CD4-positive, alpha-beta T cell treated with Interleukin-6 at 100 ng/mL for 8 hours (primary cell): ENCODE measurements around the gene IER5L.

Experiments
- DNase-seq: peaks from one replicate; pipeline ENCODE4 v3.0.0-alpha.2; 2020; ENCODE audit warnings: mixed read lengths, low spot score

IER5L gene

DNA sequence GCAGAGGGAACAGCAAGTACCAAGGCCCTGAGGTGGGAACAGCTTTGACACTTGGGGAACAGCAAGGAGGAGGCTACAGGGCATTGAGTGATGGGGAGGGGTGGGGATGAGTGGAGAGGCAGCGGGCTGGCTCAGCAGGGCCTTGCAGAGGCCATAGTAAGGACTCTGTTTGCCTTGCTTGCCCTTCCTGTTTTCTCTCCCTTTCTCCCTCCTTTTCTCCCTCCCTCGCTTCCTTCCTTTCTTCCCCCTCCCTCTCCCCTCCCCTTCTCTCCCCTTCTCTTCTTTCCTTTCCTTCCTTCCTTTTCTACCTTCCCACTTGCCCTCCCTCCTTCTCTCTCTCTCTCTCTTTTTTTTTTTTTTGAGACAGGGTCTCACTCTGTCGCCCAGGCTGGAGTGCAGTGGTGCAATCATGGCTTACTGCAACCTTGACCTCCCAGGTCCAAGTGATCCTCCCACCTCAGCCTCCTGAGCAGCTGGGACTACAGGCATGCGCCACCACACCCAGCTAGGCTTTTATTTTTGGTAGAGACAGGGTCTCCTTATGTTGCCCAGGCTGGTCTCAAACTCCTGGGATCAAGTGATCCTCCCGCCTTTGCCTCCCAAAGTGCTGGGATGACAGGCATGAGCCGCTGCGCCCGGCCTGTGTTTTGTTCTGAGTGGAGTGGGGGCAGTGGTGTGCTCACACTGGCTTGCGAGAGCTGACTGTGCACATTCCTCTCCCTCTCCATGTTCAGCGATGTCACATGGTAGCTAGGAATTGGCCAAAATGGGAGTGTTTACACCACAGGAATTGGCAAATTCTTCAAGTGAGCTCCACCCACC is 17.1 kb downstream of the IER5L start:
- DNase-seq: no peak

DNA sequence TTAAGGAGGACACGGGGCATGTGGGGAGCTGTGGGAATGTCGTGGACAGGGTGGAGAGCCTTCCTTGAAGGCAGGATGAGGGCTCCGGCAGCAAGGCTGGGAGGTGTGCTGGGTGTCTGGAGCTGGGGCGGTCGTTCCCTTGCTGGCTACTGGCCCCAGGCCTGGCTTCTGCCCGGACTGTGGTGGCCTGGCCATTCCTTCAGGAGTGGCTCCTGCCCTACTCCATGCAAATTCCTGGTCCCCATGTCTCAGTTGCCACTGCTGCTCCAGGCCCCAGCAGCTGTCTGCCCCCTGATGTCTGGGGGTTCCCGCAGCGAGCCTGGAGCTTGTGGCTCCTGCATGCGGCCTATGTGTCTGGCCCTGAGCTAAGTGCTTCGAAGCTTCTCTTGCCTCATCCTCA is 21.9 kb downstream of the IER5L start:
- no peak for DNase-seq

DNA sequence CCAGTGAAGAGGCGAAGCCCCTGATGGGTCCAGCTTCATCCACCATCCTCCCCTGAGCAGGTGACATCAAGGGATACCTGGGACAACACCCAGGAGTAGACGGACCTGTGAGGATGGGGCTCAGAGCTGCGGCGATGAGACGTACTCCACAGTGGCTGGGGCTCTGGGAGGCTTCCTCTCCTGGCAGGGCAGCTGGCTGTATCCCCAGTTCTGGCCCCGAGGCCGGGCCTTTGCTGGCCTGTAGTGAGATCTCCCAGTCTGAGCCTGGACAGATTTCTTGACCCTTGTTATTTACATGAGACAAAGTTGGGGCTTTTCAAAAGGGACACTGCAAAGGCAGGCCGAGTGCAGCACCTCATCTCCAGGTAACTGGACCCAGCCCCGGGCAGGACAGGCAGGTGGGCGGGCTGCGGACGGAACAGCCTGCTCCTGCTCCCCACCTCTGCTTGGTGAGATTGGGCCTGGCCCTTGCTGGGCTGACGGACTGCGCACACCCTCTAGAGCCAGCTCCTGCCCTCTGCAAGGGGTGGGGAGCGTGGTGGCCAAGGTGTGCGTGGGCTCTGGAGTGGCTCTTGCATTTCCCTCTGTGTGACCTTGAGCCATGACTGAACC is 23.1 kb downstream of the IER5L start:
- no peak for DNase-seq

DNA sequence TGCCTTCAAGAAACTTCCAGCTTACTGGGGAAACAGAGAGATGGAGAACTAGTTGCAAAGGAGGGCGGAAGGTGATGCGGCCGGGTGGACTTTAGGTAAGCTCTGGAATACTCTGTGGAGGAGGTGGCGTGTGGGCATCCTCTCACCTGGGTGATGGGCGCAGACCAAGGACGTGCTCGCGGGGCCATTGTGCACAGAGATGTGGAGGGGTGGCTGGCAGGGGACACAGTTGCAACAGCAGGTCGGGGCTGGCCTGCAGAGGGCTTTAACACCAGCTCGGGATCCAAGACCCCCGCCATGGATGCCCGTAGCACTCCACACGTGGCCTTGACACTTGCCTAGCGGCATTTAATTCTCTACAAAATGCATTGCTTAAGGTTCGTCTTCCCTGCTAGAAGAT is 26.6 kb downstream of the IER5L start:
- no peak for DNase-seq

DNA sequence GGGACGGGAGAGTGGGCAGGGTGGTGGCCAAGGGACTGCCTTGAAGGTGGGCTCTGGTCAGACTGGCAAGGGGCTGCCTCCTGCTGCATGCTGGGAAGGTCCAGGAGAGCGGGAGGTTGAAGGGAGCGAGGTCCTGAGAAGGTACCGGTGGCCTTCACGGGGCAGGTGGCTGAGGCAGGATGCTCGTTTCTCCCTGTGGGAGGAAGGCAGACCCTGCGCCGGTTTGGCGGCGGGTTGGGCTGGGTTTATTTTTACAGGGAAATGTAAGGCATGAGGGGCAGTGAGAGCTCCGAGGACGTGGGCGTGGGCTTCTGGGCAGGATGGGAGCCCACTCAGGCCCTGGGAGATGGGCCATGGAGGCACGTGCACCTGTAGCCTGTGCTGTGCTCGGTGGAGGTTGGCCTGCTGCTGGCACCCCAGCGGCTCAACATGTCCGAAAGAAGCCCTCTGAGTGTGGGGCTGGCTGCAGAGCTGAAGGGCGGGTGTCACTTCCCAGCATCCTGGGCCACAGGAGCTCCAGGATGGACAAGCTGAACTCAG is 27.3 kb downstream of the IER5L start:
- no peak for DNase-seq

DNA sequence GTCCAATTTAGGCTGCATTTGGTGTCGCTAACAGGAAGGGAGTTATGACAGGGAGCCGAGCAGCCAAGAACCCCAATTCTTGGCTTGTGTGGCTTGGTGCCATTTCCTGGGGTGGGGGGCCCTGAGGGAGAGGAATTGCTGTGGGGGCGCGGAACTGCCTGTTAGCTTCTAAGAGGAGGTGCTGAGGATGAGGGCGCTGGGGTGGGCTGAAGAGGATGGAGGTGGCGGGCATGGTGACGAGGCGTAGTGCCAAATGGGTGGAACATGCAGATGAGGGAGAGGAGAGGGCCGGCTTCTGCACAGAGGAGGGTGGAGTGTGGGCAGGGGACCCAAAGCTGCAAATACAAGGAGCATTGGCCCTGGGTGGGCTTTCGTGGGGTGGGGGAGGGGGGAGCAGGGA is 27.9 kb downstream of the IER5L start:
- no peak for DNase-seq

DNA sequence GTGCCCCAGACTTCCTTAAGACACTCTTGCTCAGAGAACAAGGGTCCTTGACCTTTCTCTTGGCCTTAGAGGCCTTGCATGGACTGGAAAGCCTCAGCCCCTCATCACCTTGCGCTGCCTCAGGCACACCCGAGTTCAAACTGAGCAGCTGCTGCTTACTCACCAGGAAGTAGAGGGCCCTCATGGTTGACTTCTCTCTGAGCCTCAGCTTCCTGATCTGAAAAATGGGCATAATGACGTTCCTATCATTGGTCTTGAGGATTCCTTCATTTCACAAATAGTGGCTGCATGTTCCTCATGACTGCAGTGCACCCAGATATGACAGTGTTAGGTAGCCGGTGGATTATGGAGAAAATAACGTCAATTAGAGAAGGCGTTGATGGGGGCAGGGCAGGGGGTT is 28.6 kb downstream of the IER5L start:
- DNase-seq: no peak

DNA sequence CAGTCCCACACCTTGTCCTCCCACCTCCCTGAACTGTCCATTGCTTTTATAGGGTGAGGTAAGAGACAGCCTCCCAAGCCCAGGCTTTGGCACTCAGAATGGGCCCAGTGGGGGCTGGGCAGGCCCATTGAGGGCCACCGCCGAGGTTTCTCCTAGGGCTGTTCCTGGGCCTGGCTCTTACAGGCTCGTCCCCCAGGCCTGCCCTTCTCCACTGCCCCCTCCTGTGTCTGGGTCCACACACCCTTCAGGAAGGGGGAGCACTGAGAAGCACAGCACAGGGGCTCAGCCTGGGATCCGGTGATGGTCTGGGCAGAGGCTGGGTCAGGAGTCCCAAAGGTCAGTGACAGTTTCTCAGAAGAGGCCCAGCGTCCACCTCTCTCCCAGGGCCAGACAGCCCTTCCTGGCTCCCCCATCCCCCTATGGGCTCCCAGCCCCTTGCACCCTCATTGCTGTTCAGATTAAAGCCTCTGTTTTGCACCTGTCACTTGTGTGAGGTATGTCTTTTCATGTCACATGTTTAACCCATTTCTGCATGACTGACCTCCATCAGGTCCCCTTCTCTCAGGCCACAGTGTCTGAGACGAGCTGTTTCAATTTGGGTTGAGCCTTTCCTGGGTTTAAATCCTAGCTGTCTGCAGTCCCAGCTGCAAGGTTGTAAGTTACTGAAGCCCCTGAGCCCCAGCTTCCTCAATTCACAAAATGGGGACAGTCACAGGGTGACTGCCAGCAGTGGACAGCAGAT is 29.4 kb downstream of the IER5L start:
- DNase-seq: no peak

DNA sequence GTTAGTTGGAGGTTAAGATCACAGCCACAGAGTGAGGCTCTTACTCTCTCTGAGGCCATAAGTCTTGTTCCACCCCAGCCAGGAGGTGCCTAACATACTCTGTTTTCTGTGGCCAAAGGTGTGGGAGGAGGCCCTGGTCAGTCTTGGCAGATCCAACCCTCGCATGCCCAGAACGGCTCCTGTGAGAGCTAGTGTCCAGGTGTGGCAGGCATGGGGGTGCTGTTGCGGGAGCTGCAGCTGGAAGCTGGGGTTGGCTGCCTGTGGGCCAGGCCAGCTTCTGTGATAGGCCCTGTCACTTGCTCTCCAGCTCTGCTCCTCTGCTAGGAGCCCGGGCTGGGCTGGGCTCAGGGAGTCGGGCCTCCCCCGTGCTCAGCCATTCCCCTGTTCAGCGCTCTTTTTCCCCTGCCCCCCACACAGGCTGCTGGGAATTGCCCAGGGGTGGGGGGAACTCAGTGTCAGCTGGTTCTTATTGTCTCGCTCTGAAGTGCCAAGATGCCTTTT is 31.6 kb downstream of the IER5L start:
- DNase-seq: no peak

DNA sequence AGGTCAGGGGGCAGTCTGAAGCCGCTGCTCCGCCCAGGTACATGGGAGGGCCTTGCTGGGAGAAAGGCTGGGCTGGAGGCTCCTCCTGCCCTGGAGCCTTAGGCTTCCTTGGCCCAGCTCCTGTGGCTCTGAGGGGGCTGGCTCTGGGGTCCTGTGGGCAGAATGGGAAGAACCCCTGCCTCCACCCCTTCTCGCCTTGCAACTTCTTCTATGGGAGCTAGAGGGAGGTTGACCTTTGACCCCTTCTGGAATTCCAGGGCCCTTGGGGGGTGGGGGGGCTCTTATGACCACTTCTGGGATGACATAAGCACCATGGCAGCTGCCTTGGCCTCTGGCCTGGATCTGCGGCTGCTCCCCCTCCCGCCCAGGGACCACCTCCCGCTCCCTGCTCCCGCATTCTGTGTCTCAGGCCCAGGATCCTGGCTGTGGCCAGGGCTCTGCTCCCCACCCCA is 32.2 kb downstream of the IER5L start:
- no peak for DNase-seq

DNA sequence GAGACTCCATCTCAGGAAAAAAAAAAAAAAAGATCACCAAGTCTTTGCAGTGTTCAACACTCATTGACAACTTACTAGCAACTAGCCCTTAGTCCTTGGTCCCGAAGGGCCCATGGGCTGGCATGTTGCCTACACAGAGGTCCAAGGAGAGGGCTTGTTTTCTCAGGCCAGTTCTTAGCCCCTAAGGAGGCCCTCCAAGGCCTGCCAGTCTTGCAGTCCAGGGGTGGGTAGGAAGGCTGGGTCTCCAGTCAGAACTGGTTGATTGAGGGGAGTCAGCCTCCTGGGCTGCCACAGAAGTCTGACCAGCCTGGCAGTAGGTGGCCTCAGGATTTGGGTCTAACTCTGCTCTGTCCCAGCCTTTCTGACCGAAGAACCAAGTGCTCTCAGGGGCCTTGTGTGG is 32.7 kb downstream of the IER5L start:
- DNase-seq: no peak

DNA sequence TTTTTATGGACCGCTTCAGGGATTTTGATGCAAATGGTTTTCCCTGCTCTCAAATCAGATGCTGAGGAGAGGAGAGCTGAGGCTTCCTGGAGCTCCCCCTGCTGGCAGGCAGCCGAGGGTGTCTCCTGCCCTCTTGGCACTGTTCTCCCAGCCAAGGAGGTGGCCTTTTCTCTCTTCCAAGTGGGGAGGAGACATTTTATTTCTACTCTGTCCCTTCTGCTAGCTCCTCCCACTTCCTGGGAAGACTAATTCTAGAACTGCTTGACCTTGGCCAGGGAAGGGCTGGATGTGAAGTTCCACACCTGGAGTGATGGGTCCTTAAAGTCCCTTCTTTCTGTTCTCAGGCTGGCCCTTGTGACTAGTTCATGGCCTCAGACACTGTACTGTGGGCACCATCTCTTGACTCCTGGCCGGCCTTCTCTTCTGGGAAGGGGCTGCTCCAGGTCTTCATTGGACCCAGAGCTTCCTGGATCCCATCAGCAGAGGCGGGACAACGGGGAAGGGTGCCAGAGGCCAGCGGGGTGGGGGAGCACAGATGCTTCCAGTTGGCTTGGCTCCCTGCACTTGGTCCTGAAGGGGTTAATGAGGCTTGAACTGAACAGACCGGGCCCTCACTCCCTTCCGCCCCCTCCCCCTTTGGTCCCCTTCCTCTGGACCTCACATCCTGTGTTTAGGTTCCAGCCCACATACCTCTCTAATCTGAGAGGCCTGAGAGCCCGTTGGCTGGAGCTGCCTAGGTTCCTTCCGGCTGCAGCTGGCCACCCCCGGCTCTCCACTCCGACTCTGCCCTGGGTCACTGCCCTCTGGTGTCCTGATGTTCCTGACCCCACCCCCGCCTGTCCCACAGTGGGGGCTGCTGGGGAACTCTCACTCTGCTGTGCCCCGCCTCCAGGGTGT is 34.8 kb downstream of the IER5L start:
- DNase-seq: peak; percentile 73

DNA sequence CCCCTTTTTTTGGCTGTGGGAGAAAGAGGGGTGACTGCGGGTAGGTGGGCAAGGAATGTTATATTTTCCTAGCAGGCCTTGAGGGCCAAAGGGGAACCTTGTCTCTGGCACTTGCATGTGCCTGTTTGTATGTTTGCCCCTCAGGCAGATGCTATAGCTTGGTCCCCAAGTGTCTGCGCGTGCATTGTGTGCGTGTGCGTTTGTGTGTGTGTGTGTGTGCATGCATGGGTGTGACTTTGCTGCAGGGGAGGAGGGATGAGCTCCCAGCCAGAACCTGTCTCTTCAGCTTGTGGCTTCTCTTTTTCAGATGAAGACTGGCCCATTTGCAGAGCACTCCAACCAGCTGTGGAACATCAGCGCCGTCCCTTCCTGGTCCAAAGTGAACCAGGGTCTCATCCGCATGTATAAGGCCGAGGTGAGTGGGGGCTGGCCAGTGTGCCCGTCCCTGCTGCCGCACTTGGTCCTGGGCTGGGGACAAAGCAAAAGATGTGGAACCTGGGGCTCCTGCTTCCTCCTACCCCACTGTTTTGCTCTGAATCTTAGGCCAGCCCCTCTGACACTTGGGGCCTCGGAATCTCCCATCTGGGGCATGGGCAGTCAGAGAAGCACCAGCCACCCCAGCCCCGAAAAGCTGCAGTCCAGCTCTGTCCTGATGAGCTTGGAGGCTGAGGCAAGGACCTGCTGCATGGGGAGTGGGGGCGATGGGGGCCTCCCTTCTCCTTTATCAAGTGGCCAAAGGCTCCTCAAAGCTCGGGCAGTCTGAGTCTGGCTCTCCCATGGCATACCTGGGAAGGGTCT is 35.7 kb downstream of the IER5L start:
- no peak for DNase-seq

DNA sequence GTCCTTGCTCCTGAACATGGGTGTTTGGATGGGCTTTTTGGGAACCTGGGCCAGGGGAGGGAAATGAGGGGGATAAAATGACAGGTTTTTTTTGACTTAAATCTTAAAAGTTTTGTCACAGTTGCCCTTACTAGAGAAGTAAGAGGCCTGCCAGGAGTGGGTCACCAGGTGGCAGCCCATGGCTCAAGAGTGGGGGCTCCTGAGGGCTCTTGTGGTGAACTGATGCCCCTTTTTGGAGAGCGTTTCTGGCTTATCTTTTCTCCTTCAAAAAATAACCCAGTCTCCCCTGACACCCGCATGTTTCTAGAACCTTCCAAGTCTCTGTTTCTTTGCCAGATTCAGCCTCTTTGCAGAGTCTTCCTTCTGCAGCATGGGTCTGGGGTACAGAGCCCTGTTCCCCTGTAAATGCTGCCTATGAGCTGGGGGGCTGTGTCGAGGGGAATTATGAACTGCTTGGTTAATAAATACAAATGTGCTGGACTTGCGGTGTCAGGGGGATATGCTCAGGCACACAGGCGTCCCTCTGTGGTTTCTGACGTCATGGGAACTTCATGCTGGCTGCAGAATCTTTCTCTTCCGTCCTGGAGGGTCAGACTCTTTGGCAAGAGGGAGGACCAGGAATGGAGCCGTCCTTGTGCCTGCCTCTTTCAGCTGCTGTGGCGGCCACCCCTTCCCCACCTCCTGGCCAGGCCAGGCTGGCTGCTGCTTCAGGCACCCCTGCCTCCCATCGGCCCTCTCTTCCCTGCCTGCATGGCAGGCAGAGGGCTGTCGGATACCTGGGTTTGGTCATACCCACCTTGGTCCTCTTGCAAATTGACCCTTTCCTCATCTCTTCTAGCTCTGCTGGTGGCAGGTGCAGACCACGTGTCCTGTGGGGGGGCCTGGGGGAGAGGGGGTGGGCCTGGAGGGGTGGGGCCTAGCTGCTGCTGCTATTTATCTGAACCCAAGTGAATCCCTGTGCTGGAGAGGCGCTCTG is 36.7 kb downstream of the IER5L start:
- no peak for DNase-seq

DNA sequence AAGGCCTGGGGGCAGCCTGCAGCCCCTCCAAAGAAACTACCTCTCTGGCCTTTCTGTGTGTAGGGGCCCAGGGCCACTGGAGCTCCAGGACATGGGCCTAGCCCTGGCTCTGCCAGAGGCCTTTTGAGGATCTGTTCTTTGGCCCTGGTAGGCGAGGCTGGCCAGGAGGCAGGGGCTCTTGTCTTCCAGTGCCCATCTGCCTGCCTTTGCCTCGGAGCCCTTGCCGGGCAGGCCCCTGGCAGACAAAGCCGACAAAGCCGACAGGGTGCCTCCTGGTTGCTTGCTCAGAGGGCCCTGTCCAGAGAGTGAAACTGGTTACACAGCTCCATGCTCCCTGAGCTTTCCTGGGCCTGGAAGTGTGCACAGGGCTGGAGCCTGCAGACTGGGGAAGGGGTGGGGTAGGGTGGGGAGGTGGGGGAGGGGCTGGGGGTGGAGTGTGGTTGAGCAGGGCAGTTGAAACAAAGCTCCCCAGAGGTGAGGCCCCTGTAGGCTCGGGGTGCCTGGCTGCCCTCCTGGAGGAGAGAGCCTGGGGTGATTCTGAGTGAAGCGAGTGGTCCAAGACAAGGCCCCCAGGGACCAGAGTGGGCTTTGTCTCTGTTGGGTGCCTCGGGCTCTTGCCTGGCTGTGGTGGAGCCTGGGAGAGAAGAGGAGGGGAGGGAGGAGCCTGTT is 37.5 kb downstream of the IER5L start:
- no peak for DNase-seq

DNA sequence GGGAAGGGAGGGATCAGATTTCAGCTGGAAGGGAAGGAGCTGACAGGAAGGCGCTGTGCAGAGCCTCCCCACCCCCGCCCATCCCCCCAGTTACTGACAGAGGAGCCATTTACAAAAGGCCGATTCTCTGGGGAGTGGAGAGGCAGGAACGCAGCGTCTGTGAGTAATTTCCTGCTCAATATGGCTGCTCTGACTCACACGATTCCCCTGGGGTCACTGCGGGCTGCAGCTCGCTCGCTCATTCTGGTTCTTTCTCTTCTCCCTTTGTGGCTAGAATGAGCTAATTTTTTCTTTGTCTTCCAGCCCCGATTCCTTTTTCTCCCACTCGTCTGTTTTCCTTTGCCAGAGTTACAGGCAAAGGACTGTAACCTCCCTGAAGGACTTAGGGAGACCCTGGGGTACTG is 38.1 kb downstream of the IER5L start:
- peak; percentile 90 for DNase-seq

DNA sequence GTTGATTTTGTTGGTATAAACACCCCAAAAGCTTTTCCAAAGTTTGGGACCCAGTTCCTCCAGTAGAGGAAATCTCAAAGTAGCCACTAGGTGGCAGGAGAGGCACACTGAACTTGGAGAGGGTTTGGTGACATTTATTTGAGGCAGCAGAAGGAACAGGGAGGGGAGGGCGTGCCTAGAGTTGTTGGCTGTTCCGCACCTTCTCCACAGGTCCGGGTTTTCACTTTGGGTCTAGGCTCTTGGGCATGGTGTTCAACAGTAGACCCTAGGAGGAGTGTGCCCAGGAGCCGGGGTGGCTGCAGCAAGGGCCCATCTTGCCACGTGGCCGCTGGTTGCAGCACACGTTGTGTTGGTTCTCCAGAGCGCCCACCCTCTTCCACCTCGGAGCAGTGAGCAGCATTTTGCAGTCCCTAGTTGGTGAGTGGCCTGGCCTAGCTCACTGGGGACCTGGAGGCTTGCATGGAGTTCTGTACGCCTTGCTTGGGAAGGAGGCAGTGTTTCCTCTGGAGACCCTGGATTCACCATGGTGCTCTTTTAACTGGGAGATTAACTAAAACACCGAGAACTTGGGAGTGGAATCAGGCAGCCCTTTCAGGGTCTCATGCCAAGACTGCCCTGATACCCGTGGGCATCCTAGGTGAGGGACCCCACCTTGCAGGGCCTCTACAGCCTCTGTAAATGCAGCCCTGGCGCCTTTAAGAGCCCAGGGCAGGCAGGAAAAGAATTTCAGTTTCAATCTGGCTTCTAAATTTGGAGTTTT is 38.6 kb downstream of the IER5L start:
- DNase-seq: peak; percentile 83
